ENCODE data around the gene MAD1L1.
A peak's percentile ranks its signal among the peaks of the same experiment; 100 is the strongest.
"Not testable (repeated sequence)": the region's sequence is repeated elsewhere in the genome, so short reads cannot be mapped to it uniquely, and the experiment has no call there.

Gene MAD1L1

DNA sequence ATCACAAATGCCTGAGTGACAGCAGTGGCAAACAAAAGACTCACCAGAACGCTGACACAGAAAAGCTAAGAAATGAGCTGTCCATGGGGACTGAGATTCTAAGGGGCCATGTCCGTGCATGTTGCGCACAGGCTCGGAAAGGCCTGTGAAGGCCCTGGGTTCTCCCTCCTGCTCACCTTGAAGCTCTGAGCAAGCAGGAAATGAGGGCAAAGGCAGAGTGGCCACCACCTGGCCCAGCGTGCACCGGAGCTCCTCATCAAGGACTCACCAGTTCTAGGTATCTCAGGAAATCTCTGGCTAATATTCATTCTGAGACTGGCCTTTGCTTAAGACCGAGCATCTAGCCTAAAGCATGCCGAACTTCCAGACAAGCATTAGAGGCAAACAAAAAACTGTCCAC lies 52.7 kb downstream of the MAD1L1 start:
- no peak for DNase-seq

DNA sequence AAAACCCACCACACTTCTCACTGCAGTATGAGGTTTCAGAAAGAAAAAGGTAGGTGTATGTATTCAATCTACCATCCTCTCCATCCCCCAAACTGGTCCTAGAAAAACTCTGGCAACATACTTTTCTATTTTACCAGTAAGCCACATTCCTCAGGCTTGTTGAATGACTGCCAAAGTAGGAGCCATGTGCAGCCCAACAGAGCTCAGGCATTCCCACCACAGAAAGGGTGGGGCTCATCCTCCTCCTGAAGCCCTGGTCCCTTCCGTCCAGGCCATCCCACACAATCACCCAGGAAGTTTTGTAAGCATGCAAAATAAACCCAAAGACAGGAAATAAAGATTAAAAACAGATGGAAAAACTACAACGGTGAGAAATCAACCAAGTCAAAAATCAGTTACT lies 57.2 kb downstream of the MAD1L1 start:
- no peak for DNase-seq

DNA sequence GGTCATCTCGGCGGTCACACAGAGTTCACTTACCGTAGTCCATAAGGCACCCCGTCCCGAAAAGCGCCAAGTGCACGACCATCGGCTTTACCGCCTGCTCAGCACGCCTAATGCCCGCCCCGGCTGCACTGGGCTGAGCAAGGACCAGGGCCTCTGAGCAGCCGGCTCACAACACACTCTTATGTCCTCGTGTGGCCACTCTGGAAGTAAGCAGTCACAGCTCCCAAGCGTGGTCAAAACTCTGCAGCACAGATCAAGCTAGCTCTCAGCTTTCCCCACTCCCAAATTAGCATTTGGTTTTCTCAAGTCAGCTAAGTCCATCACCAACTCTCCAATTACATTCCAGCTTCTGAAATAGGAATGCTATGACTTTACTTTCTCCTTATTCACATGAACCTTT lies 57.7 kb downstream of the MAD1L1 start:
- no peak for DNase-seq

DNA sequence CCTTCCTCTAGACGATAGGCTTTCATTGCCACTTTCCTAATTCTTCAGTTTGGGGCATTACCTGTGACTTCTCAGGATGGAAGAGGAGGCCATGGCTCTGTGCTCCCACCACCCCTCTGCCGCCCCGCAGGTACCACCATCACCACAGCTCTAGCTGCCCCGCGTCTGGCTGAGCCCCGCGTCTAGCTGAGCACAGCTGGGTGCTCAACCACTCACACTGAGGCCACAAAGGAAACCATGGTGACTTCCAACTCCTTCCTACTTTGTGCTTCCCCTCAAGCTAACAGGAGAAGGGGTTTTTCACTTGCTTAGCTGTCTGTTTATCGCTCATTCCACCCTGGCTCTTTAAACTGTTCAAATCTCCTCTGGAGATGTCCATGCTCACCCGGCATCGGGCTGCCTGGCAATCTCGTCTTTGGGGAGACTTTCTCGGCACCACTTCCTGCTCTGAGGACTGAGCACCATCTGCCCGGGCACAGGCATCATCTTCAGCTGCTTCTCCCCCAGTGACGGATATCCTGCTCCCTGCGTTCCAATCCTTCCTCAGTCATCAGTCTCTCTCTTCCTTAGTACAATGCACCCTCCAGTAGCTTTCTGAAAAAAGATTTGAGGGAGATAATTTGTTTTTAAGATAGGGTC lies 59.4 kb downstream of the MAD1L1 start:
- no peak for DNase-seq

DNA sequence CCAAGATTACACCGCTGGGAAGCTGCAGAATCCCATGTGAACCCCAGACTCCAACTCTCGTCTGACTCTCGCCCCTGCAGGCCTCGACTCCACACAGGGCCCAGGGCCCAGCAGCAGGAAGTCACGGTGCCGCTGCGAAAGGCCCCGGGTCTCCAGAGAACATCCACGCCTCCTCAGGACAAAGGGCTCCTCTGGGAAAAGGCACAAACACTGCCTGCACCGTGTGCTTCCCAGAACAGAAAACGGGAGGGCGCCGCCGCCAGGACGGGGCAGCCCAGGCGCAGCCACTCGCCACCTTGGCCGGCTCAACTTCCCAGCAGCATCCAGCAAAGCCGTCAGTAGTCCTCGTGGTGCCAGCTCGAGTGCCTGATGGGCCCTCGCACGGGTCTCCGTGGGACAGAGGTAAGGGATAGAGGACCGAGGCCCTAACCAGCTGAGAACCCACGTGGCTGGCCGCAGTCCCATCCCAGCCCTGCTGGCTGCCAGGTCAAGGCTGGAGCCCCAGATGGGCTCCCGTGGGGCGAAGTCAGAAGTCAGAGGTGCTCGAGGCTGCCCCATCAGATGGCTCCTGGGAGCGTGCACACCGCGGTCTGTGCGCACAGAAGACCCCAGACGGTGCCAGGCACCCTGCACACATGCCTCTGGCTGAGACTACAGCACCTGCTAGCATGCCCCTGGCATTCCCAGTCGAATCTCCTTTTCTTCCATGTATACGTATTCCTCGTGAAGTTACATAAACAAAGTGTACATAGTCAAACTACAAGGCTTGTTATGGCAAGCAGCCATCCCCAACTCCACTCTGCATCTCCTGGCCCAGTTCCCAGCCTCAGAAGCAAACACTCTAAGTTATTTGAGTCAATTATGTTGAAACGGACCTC lies 60.2 kb downstream of the MAD1L1 start:
- DNase-seq: no peak

DNA sequence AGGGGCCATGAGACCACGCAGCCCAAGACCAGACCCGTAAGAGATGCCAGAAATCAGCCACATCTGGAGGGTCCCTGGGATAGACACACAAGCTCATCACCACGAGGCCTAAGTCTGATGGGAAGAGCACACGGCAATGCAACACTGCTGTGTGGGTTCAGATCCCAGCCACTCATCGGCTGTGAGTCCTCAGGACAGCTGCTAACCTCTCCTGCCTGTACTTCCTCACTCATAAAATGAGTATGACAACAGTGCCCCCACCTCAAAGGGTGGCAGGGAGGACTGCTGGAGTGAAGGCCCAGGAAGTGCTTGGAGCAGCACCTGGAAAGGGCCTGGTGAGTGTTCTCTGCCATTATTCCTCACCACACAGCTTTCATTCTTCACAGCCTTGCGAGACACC lies 60.9 kb downstream of the MAD1L1 start:
- DNase-seq: no peak

DNA sequence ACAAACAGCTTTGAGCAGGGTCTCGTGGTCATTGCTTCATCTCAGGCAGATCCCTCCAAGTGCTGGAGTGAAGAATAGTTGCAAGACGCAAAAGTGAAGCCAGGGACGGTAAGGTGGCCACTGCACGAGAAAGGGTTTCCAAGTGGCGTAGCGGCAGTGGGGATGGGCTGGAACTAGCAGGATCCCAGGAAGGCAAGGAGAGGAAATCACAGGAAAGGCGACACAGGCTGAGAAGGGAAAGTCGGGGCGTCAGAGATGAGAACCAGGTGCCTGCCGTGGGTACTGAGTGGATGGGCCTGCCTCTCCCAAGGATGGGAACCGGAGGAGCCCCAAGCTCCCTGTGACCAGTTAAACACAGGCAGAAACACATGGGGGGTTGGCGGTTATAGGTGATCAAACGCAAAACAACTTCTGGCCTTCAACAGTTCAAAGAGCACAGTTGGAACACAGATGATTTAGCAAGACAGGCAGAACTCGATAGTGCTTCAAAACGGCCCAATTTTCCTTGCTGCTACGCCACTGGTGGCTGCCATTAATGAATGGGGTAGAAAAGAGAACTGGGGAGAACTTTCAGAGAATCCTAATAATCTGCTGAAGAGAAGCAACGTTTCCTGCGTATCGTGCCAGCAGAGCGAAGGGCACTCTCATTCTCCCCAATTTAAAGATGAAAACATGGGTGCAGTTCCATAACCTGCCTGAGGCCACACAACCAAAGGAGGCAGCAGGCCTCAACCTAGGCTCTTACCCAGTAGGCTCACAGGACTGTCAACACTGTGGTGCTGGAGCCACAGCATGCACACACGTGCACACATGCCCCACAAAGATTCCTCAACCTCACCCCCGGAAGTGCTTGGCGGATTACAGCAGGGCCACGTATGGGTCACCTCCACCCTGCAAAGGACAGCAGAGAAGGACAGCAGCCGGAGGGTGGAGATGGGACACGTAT lies 61.9 kb downstream of the MAD1L1 start:
- DNase-seq: no peak

DNA sequence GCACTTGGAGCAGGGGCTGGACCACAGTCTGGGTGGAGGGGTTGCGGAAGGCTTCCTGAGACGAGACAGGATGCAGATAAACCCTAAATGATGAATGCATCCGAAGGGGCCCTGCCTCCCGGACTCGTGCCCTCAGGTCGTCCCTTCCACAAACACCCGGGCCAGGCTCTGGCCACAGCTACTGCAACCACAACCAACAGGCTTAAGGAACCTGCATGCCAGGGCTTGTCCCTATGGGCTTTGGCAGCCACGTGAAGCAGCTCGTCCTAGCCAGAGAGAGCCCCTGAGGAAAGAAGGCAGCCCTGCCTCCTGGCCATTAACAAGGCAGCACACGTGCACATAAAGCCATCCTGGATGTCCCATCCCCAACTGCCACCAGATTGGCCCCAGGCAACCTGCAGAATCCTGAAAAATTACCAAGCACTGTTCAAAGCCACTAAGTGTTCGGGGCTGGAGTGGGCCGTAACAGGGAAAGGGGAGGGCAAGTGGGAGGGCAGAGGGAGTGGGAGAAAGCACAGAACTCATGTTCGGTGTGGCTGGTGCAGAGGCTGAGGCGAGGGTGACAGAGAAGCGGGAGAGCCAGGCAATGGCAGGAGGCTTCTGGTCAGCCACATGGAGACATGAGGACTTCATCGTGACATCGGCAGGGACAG lies 62.7 kb downstream of the MAD1L1 start:
- no peak for DNase-seq

DNA sequence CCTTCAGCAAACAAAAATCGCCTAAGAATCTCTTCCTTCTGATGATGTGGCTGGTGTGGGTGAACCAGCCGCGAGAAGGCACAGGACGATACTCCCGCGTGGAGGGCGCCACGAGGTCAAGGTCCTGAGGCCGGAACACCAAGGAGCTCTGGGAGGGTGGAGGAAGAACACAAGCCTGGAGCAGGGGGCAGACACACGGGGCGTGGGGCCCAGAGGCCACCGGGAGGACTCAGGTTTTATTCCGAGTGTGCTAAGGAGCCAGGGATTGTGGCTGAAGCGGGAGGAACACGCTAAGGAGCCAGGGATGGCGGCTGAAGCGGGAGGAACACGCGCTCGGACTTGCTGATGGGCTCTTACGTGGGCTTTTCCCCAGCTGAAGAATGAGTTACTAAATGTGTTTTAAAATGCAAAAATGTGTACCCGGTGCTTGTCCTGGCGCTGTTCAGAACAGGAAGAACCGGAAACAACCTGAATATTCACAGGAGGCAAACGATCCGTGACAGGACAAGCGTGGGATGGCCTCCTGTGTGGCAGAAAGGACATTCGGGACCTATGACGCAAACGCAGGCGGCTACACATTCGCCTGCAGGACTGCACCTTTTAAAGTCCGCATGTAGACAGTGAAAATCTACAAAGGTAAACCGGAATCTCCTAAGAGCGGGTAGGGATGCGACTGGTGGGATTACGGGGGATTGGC lies 64.0 kb downstream of the MAD1L1 start:
- DNase-seq: no peak

DNA sequence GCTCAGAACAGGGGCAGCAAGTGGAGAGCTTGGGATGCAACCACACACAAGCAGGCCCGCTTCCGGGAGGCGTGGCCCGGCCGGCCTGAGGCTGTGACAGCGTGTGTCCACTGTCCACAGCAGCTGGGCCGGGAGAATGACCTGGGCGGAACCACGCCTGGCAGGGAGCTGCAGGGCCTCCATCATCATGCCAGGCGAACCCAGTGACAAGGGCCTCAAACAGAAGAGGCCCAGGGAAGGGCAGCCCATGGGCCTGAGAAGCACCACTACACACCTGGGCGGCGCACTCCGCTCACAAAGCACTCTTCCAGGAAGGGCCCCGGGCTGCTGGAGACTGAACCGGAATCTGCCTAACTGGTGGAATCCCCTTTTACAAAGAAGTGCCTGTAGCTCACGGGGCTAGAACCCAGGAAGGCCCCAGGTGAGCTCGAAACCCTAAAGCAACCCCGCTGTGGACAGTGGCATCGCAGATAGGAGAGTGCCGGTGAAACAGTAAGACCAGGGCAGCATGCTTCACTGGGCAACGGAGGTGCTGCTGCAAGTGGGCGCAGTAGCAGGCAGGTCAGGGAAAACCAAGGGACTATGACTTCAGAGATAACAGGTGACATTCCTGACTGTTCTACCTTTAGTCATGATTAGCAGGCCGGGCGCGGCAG lies 66.0 kb downstream of the MAD1L1 start:
- DNase-seq: peak in 45 of 56 donors; percentile 15 to 85 (median 45)

DNA sequence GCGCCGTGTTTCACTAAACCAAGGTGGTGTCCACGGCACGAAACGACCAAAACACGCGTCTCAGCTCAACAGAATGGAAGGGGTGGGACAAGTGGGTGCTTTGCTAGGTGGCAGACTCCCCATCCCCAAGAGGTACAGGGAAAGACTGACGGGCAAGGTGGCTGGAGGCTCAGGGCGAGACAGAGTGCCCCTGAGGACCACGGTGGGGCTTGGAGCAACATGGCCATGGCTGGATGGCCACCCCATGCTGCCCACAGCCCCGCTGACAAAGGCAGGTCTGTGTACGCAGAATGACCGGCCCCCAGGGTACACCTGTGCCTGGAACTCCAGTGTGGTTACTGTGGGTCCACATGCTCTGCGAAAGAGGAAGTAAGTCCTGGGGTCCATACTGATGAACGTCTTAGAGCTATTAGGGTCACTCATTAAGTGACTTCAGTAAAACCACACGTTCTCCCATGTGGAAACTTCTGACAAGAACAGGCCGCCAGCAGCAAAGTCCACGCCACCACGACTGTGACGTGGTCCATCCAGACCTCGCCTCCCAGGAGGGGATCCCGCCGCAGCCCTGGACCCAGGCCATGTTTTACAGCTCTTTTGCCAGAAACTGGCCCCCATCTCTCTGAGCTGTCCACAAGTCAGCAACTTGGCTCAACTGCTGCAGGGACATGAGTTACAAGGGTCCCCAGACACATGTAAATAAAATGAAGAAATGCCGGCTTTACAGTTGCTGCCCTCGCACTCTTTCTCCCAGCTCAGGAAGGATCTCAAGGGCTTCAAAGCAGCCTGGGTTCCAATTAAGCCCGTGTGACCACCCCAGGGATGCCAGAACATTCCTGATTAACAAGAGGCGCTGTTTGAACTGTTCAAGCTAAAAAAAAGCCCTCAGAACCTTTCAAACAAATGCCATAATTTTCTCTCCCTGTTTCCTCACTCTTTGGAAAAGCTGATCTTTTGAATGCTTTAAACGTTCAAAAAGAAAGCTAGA lies 66.8 kb downstream of the MAD1L1 start:
- no peak for DNase-seq

DNA sequence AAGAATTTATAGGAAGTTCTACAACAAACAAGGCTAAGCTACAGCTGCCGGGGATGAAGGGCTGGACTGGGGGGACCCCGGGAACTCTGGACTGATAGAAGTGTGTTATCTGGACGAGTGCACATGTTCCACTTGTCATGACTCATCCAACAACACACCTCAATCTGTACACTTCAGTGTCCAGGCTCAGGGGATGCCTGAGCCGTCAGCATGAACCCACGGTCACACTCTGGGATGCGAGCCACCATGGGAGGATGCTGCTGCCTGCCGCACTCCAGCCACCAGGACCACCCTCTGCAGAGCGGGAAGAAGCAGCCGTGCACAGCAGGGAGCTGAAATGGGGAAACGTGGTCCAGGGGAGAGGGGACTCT lies 67.5 kb downstream of the MAD1L1 start:
- DNase-seq: no peak

DNA sequence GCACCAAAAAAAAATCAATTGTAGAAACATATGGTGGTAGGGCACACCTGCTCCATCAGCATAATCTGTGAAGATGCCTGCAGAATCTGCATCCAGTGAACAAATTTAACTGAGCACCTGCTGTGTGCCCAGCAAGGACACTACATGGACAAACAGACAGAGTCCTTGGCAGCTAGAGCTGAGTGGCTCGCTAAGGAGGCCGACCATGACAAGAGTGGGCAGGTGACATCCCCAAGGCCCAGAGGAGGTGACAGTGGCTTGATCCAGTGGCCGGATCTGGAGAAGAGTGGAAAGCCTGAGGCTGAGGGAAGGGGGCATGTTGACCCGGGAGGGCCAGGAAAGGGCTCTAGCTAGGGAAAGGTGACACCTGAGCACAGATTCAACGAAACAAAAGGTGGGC lies 68.1 kb downstream of the MAD1L1 start:
- DNase-seq: no peak

DNA sequence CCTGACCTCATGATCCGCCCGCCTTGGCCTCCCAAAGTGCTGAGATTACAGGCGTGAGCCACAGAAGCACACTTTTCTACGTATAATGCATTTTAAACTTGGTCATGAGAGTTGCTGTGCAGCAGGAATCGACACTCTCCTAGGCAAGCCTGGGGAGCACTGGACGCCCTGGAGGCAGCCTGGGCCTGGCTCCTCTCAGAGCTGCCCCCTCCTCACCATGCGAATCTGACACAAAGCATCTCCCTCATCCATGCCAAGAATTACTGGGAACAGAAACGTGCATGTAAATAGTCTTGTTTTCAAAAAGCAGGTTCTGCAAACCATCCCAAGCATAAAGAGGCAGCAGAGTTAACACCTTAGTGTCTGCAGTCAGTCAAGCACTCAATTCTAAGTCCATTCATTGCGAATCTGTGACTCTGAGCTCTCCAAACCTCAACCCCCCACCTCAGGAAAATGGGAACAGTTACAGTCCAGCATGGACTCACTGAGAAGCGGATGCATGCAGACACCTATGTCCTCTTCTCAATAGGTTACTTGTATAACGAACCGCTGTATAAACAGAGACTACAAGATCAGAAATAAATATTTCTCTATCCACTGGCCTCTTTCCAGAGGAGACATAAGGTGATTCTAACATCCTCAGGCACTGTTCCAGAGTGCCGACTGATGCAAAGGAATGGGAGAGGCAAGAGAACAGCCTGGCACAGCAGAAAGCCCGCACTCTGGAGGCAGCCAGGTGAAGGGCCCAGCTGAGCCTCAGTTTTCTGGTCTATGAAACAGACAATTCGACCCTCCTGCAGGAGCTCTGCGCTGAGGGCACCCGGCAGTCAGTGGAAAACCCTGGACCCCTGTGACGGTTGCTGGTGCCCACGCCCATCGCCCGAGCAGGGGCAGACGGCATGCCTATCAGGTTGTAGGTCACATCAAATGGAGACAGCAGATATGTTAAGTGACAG lies 68.9 kb downstream of the MAD1L1 start:
- DNase-seq: peak in 2 of 56 donors; percentile 23 to 24

DNA sequence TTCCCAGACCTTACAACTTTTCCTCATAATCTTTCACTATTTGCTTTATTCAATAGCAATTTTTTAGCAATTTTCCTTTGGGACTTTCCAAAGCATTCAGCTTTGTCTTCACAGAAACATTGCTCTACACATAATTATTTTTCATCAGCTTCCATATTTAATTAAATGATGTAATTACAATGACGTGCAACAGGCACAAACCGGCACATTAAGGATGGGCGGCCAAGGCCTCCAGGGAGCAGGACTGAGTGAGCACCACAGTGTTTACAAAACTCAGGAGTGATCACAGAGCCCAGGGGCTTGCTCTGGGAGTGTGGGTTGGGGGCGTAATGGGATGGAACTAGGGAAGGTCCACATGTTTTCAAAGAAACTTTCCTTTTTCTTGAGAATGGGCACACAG lies 69.8 kb downstream of the MAD1L1 start:
- no peak for DNase-seq

DNA sequence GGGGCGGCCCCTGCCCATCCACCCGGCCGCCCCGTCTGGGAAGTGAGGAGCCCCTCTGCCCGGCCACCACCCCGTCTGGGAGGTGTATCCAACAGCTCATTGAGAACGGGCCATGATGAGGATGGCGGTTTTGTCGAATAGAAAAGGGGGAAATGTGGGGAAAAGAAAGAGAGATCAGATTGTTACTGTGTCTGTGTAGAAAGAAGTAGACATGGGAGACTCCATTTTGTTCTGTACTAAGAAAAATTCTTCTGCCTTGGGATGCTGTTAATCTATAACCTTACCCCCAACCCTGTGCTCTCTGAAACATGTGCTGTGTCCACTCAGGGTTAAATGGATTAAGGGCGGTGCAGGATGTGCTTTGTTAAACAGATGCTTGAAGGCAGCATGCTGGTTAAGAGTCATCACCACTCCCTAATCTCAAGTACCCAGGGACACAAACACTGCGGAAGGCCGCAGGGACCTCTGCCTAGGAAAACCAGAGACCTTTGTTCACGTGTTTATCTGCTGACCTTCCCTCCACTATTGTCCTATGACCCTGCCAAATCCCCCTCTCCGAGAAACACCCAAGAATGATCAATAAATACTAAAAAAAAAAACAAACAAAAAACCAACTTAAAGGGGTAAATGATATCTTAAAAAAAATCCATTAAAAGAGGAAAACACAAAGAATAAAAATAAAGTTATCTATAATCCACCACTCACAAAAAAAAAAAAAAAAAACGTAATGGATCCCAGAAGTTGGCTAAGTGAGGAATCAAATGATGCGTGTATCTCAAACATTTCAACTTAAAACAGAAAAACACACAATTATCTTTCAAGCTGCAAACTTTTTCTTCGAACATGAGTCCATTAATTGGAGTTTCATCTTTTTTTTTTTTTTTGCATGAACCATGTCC lies 70.5 kb downstream of the MAD1L1 start:
- not testable (repeated sequence) for DNase-seq

DNA sequence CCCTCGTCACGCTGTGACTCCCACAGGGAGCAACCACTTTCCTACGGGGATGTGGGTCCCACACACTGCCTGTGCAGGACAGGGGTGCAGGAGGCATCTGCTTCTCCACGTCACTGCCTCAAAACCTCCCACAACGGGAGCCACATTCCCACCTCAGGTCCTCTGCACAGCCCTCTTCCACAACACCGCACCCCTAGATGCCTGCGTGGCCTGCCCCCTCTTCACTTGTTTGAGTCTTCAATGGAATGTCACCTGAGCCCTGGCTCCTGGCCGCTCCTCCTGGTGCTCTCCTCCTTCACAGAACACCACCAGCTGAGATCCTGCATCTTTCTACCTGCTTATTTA lies 73.6 kb downstream of the MAD1L1 start:
- no peak for DNase-seq

All from nucleus accumbens (tissue), 56 donors.